ENCODE measurements around the gene SYT5. TPM values are rescaled to one million over a fixed set of nuclear protein-coding genes. Genes with fewer than 3 reads are reported as not detected.
"Not testable (repeated sequence)": the region's sequence is repeated elsewhere in the genome, so short reads cannot be mapped to it uniquely, and the experiment has no call there.

Gene SYT5
- total and polyA plus RNA-seq, 2 donors (not counting 3 experiments of a cell fraction or from before 2014, with no cell fraction given): 0.42 TPM; not detected in 1

DNA sequence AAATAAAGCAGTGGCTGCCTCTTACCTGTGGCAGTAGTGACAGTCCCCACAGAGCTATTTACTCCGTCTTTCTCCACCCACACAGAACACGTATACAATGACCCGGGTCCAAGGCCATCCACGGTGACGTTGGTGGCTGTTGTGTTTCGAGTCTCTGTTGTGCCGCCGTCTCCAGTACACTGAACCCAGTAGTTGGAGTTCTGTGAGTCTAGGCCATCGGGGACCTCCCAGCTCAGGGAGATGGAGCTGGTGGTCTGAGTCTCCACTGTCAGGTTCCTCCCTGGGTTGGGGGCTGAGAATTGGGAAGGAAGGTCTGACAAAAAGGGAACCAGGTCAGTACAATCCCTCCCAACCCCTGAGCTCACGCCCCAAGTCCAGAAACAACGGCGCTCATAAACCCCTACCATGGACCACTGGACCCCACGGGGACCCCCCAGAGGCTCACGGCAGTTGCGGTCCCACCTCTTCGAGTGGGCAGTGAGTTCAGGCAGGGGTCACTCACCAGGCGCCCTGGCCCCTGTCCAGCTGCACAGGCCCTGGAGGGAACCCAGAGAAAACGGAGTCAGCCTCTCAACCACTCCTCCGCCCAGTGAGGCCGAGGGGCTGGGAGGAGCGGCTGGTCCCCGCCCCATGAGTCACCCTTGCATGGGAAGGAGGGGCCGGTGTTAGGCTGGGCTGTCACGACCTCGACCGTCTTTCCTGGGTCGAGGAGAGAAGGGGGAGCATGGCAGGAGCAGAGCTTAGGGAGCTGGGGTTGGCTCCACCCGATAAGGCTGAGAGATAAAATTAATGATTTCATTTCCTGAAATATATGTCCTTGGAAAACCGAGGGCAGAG is 26.8 kb upstream of the SYT5 start:
- peak; percentile 76 for DNase-seq (ENCODE audit: low read depth, low spot score)
- dilution Hi-C loops (cut with MboI; ENCODE audit: extremely low pct_ligation_motif_present, low sequenced_read_pairs) (no loop called here), intact Hi-C loops (cut with micrococcal nuclease) (loop anchor here (2.0 kb wide), 1 partner anchor 52 kb away; the partner anchor contains the start of gene PPP6R1)
- Histone ChIP-seq H3K4me2 (ENCODE audit: insufficient read depth, low read length) (peak overlapping the region; percentile 20), H3K9me1 (replicated peaks; ENCODE audit: control insufficient read depth, extremely low read depth, insufficient read depth, low read length) (no peaks in the 10 kb centered on the region), H3K36me3 (ENCODE audit: control insufficient read depth in 2 of 2, extremely low read depth in 1 of 2, insufficient read depth in 2 of 2, low read length in 2 of 2) (no peaks in the 10 kb centered on the region), H3K27ac (ENCODE audit: insufficient read depth, low read depth, low read length) (no peak overlapping the region), H3K79me2 (ENCODE audit: control insufficient read depth, insufficient read depth, low read length) (no peaks in the 10 kb centered on the region), H3K4me3 (replicated peaks in 1 of 3; ENCODE audit: insufficient read depth in 1 of 3, low read depth in 1 of 3, low read length in 3 of 3) (no peak overlapping the region), H2AFZ (ENCODE audit: low read depth, low read length) (peak overlapping the region; percentile 8), H3K4me1 (ENCODE audit: control insufficient read depth, extremely low read depth, insufficient read depth, low read length) (peaks cover 24% of the 10 kb centered on the region), H4K20me1 (replicated peaks; ENCODE audit: control insufficient read depth, extremely low read depth, insufficient read depth, low read length) (no peaks in the 10 kb centered on the region), H3K9me3 (replicated peaks; ENCODE audit: control insufficient read depth, insufficient read depth, low read length) (no peaks in the 10 kb centered on the region), H3K27me3 (ENCODE audit: control insufficient read depth in 2 of 2, insufficient read depth in 2 of 2, low read length in 2 of 2) (no peaks in the 10 kb centered on the region), H3K9ac (replicated peaks; ENCODE audit: extremely low read depth, insufficient read depth, low read length) (no peak overlapping the region)
- no TSS peak for BruUV-seq (replicated peaks)
- ChIA-PET CTCF (interaction anchor here (0.9 to 1.0 kb wide), 2 partner anchors 10 to 41 kb away, joined by 4 read pairs; partner anchors contain the start of gene DNAAF3), POLR2A (interaction anchor here (0.8 kb wide), 1 partner anchor 8 kb away, joined by 3 read pairs; no protein-coding TSS in a partner anchor)
- peak; percentile 79 for TF ChIP-seq FOS (IDR thresholded peaks at IDR 0.05; ENCODE audit: borderline replicate concordance, insufficient read depth, low read length)
- no peak for TF ChIP-seq POLR2AphosphoS5 (IDR thresholded peaks at IDR 0.05; ENCODE audit: insufficient read depth, low read depth, low read length)
- TF ChIP-seq JUN (IDR thresholded peaks at IDR 0.05; ENCODE audit: borderline replicate concordance, insufficient read depth, insufficient read length, low read depth): peak; percentile 27
- no peak for TF ChIP-seq POLR2A (IDR thresholded peaks at IDR 0.05; ENCODE audit: low read depth, low read length)
- peak; percentile 71 for TF ChIP-seq GATA2 (IDR thresholded peaks at IDR 0.05; ENCODE audit: insufficient read depth, insufficient read length, low read depth, low read length)
- FAIRE-seq: peak; percentile 77

GRCh38 chr19:55202199-55202598 is 22.1 kb upstream of the SYT5 start:
- POLR2A ChIA-PET; DNase-seq (ENCODE audit: low read depth, low spot score); intact Hi-C loops (cut with micrococcal nuclease); H3K27ac ChIP-seq (ENCODE audit: insufficient read depth, low read depth, low read length); H3K79me2 ChIP-seq (ENCODE audit: control insufficient read depth, insufficient read depth, low read length); H3K9ac ChIP-seq (replicated peaks; ENCODE audit: extremely low read depth, insufficient read depth, low read length); H3K27me3 ChIP-seq (ENCODE audit: control insufficient read depth in 2 of 2, insufficient read depth in 2 of 2, low read length in 2 of 2); H3K9me1 ChIP-seq (replicated peaks; ENCODE audit: control insufficient read depth, extremely low read depth, insufficient read depth, low read length); H3K36me3 ChIP-seq (ENCODE audit: control insufficient read depth in 2 of 2, extremely low read depth in 1 of 2, insufficient read depth in 2 of 2, low read length in 2 of 2); H3K4me3 ChIP-seq (replicated peaks in 1 of 3; ENCODE audit: insufficient read depth in 1 of 3, low read depth in 1 of 3, low read length in 3 of 3); dilution Hi-C loops (cut with MboI; ENCODE audit: extremely low pct_ligation_motif_present, low sequenced_read_pairs); H4K20me1 ChIP-seq (replicated peaks; ENCODE audit: control insufficient read depth, extremely low read depth, insufficient read depth, low read length); H3K9me3 ChIP-seq (replicated peaks; ENCODE audit: control insufficient read depth, insufficient read depth, low read length); FAIRE-seq; H3K4me2 ChIP-seq (ENCODE audit: insufficient read depth, low read length); BruUV-seq (replicated peaks); H3K4me1 ChIP-seq (ENCODE audit: control insufficient read depth, extremely low read depth, insufficient read depth, low read length); H2AFZ ChIP-seq (ENCODE audit: low read depth, low read length): not testable (repeated sequence)
- CTCF ChIA-PET: interaction anchor here (1.1 kb wide), 2 partner anchors 22 to 182 kb away, joined by 3 read pairs; partner anchors contain the start of genes SYT5 and TMEM238

All from endothelial cell of umbilical vein (primary cell).